ENCODE results near the gene LRRC40.
"Not testable (repeated sequence)": the region's sequence is repeated elsewhere in the genome, so short reads cannot be mapped to it uniquely, and the experiment has no call there.

The LRRC40 gene

DNA sequence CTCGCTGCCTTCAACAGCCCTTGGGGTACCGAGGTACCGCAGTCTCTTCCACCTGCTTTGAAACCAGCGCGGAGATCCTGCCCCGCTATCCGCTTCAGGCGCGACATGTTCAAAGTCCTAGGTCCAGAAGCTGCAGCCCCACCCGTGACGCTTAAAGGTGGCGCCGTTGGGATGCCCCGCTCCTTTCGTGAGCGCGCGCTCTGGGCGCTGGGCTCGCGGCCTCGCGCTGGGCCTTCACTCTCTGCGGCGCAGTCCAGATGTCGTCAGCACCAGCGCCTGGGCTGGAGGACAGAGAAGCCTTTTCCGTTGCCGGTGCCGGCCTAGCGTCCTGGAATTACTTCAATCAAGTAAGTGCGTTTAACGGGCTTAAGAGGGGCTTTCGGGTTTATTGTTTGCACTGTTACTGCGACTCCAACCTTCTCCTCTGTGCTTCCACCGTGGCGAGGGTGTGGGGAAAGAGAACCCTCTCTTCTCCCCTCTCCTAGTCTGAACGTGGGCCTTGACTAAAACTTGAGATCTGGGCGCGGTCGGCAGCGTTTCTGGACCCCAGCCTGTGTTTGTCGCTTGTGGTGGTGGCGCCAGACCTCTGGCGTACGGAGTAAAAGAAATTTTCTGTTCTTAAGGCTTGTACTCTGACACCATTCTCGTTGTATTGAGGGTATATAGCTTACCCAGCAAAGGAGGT, at the start of gene LRRC40:
Gene LRRC40, minus strand, starts transcription at position 146 of the 685 bp plus-strand sequence. Its CDS starts 39 bp downstream, at position 107.
- DNase-seq (ENCODE audit: low read depth in 2 of 3, low spot score in 1 of 3) = peak; percentile 90 to 93 (median 93)

DNA sequence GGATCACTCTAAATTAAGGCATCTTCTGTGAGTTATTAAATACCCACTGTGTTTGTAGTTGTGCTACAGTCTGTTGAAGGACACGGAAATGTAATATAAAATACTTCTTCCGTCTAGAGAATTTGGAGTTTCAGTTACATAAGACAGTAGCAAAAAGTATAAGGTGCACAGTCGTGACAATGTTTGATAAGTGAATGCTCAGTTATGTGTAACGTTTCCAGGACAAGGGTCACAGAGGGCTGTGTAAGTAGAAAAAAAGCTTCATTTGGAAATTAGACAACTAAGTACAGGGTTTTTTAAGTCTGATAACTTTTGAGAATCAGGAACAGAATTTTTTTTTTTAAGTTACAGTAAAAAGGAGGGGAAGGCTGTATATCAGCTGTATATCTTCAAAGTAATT, 43.4 kb upstream of the LRRC40 start:
- no peak for DNase-seq (ENCODE audit: low read depth in 2 of 3, low spot score in 1 of 3)

DNA sequence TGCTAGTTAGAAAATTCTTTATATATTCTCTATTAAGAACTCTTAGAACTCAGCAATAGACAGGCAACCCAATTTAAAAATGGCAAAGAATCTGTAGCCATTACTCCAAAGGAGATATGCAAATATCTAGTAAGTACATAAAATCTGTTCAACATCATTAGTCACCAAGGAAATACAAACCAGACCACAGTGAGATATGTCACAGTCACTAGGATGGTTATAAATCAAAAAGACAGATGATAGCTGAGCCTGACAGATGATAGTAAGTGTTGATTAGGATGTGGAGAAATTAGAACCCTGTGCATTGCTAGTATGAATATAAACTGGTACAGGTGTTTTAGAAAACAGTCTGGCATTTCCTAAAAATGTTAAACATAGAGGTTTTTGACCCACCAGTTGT, 42.4 kb upstream of the LRRC40 start:
- DNase-seq (ENCODE audit: low read depth in 2 of 3, low spot score in 1 of 3) = no peak

DNA sequence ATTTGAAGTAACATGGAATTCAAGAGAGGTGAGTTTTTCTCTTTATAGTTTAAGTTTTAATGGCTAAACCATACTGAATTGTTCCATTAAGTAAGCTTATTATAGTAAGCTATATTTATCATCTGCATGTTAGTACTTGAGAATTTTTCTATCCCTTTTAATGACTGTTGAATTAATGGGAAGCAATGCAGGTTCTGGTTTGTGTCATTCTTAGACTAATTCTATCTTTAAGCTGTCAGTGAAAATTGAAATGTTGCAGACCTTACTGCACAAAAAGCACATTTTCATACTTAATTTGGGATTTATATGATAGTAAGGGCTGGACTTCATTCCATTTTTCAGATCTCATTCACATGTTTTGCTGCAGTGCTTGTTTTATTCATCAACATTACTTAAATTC, 41.7 kb upstream of the LRRC40 start:
- no peak for DNase-seq (ENCODE audit: low read depth in 2 of 3, low spot score in 1 of 3)

DNA sequence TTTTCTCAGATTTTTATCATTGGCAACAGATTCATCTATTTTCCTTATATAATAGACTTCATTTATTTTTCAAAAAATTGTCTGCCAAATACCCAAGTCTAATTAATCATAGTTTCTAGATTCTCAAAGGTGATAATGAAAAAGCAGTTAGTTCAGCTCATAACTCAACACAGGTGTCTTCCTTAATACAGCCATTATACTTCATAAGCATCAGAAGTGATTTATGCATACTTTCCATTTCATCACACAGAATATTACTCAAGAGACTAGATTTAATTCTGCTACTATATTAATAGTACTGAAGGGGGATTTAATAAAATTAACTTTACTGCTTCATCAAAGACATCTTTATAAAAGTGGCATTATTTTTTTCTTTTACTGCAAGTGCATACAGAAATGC, 34.6 kb upstream of the LRRC40 start:
- no peak for DNase-seq (ENCODE audit: low read depth in 2 of 3, low spot score in 1 of 3)

DNA sequence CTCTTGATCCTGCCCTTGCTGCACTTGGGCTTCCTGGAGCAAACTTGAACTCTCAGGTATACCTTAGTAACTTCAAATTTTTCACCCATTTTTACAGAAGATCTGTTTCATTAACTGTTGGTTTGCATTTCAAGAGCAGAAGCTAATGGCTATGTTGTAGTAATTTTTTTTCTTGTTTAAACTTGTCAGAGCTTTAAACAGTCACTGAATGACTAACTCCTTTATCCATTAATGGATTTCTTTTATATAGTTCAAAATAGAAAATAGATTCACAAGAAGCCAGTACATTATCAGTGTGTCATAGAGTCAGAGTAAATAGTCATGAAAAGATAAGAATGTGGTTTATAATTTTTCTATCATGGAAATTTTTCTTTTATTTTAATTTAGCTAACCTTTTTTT, 29.4 kb upstream of the LRRC40 start:
- DNase-seq (ENCODE audit: low read depth in 2 of 3, low spot score in 1 of 3) = no peak

DNA sequence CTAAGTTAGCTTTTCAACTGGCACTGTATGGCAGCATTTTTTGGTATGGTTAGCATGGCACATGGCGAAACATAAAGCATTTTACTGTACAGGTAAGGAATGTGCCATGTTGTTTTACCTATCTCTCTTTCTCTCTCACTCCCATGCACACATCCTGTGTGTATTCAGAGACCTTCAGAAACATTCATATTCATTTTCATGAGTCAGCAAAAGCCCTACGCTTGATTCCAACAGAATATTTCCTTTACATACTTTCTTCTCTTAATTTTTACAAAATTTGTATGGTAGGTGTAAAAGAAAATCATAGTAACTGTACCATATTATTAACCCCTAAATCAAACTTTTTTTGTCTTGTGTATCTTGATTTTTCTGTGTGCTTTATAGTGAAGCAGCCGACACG, 26.1 kb upstream of the LRRC40 start:
- DNase-seq (ENCODE audit: low read depth in 2 of 3, low spot score in 1 of 3) = no peak

DNA sequence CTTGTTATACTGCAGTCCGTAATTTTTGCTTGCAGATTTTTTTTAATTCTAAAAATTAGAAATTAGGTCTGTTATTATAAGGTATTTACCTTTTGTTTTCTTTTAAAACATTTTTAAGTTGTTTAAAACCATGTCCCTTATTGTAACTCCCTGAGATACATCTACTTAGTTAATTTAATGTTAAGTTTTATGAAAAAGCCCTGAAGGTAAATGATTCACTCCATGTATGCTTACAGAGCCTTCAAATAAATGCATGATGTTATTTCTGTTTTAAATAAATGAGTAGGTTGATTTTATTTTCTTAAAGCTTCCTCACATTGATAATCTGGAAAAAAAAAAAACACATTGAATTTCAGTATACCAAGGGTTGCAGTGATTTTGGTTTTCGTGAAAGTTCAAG, 23.3 kb upstream of the LRRC40 start:
- no peak for DNase-seq (ENCODE audit: low read depth in 2 of 3, low spot score in 1 of 3)

DNA sequence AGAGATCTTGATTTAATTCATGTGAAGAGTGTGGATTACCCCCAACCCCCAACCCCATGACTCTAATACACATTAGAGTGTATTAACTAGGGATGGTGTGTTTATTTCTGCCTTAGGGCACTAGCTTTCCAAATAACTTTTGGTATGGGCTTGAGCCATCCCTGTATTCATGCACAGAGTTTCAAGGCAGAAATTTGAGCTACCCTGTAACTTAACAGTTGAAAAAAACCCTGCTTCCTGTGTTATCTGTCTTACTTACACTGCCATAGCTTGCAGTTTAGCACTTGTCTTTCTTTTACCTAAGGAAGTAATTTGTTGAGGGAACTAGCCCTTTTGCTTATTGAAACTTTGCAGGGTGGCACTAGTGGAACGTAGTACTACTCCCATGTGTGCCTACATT, 22.1 kb upstream of the LRRC40 start:
- DNase-seq (ENCODE audit: low read depth in 2 of 3, low spot score in 1 of 3) = no peak

DNA sequence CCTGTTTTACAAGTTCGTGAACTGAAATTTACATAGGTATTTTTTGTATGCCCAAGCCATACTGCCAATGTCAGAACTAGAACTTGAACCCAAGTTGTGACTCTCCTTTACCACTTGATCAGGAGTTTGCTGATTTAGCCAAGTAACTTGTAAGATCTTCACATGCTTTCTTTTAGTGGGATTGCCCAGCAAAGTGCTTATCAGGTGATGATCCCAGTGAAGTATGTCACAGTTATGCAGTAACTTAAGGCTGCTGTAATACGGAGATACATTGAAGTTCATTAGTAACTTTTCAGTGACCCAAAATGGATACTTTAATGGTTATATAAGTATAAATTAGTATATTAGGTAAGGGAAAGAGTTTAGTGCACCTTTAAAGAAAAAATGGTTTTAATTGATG, 19.6 kb upstream of the LRRC40 start:
- DNase-seq (ENCODE audit: low read depth in 2 of 3, low spot score in 1 of 3) = no peak

DNA sequence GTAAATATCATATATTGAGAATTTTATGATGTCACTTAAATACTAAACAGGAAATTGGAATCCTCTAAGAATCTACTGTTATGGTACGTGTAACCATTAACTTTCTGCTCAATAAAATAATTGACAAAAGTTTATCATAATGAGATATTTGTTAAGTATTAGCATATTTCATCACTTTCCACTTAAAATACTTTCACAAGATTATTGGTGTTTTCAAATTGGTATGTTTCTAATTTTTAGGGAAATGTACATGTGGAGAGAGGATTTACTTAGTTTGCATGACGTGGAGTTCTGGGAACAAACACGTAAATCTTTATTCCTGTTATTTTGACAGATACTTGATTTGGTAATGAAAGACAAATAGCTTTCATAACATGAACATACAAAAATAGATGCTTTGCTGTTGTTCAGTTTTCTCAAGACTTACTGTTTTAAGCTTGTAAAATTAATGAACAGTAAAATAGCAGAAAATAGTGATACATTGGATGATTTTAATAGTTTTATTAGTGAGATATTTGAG, 17.4 kb upstream of the LRRC40 start:
- no peak for DNase-seq (ENCODE audit: low read depth in 2 of 3, low spot score in 1 of 3)

DNA sequence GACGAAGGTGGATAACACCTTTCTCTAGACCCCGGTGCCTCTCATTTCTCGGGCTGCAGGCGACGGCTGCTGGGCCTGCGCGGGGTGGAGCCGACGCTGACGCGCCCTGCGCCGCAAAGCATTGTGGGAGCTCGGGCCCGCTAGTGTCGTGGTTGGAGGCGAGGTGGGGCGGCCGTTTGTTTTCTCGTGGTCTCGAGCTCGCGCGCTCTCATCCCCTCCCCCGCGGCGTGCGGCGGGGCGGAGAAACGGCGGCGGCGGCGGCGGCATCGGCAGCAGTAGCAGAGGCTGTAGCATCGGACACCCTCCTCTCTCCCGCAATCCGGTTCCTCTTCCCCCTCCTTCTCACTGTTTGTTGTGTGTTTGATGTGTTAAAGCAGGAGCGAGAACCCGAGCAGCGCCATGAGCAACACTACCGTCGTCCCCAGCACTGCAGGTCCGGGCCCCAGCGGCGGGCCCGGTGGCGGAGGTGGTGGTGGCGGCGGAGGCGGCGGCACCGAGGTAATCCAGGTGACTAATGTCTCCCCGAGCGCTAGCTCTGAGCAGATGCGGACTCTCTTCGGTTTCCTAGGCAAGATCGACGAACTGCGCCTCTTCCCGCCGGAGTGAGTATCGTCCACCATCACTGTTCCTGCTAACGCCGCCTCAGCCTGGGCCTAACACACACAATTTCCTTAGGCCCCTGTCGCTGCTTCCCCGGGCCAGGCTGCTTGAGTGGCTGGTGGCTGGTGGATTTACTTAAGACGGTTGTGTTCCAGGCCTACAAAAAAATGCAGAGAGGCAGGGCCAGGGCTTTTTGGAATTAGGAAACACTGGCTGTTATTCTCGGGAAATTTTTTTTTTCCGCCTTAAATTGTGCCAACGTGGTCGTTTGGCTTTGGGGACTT, 16.1 kb upstream of the LRRC40 start, which contains the start of gene SRSF11:
Gene SRSF11, plus strand, starts transcription at position 143 of the 884 bp plus-strand sequence. Its CDS starts 257 bp downstream, at position 400.
- DNase-seq (ENCODE audit: low read depth in 2 of 3, low spot score in 1 of 3) = peak; percentile 94 to 96 (median 95)

DNA sequence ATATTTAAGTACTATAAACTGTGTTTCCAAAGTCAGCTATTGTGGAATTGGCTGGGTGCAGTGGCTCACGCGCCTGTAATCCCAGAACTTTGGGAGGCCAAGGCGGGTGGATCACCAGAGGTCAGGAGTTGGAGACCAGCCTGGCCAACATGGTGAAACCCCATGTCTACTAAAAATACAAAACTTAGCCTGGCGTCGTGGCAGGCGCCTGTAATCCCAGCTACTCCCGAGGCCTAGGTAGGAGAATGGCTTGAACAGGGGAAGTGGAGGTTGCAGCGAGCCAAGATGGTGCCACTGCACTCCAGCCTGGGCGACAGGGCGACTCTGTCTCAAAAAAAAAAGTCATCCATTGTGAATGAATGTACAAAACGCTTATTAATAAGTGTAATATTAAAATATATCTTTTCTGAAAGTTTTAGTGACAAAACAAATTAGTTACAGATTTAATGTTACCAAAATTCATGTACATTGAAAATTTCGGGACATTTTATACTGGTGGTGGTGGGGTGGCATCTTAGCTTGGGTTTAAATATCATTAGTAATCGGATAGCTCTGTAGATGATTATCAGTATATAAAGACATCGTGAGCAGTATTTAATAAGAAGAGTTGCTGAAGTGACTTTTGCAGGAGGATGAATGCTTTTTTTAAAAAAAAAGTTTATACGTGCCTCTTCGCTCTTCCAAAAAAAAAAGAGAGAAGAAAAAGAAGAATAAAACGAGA, 15.3 kb upstream of the LRRC40 start:
- DNase-seq (ENCODE audit: low read depth in 2 of 3, low spot score in 1 of 3) = no peak

DNA sequence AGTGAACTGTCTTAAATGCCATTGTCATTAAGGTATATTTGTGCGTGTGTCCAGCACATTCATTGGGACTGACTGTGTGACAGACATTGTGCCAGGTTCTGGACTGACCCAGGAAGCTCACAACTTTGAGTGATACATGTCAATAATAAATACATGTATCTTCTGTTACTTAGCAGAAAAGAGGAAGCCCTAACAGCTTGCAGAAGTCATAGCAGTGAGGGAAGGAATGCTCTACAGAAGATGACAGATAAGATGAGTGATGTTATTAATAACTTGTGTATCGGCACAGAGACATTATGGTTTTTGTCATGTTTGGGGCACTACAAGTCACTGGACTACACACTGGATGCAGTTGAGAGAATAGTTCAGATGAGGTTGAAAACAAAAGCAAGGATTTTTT, 14.6 kb upstream of the LRRC40 start:
- DNase-seq (ENCODE audit: low read depth in 2 of 3, low spot score in 1 of 3) = no peak

DNA sequence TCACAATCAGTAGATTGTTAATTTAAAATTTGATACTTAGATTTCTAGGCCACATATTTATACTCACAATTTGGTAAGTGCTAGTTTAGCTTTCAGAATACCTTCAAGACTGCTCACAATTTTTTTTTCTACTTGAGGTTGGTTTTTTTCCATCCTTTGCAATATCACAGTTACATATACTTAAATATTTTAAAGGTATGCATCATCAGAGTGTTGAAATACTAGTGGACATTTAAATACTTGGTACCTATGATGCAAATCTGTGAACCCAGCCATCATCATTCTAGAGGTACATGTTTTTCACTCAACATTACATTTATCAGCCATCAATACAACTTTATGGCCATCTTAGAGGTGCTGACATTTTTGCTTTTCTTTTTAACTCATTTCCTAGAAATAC, 6.2 kb upstream of the LRRC40 start:
- no peak for DNase-seq (ENCODE audit: low read depth in 2 of 3, low spot score in 1 of 3)

DNA sequence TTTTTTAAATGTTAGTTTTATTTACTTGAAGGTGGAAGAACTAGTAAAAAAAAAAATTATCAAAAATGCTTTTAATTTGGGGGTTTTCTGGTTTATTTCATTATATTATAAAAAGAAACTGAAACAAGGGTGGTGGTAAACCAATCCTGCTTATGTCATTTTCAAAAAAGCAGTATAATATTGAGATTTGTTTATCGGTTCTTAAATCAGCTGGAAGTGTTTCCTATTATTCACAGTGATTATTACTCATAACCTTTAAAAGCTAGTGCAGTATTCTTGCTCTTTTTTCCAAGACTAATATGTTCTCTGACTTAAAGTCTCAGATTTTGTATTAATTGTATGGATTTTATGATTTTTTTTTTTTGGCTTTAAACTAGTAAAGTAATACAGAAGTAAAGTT, 5.4 kb upstream of the LRRC40 start:
- no peak for DNase-seq (ENCODE audit: low read depth in 2 of 3, low spot score in 1 of 3)

DNA sequence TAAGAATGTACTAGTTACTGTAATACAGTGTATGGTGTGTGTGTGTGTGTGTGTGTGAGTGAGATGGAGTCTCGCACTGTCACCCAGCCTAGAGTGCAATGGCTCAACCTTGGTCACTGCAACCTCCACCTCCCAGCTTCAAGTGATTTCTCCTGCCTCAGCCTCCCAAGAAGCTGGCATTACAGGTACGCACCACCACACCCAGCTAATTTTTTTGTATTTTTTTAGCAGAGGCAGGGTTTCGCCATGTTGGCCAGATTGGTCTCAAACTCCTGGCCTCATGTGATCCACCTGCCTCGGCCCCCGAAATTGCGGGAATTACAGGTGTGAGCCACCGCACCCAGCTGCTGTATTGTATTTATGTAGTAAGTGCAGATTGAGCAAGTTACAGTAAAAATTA, 2.9 kb upstream of the LRRC40 start:
- no peak for DNase-seq (ENCODE audit: low read depth in 2 of 3, low spot score in 1 of 3)

DNA sequence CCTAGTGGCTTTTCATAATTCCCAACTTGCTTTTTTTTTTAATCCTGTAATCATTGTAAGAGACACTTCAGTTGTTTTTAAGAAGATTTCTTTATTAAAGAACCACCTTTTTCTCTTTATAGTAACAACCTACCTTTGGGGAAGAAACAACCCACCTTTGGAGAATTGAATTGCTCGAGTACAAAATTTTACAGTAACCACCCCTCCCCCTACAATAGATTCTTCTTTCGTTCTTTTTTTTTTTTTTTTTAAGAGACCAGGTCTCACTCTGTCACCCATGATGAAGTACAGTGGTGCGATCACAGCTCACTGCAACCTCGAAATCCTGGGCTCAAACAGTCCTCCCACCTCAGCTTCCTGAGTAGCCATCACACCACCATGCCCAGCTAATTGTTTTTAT, 2.1 kb upstream of the LRRC40 start:
- no peak for DNase-seq (ENCODE audit: low read depth in 2 of 3, low spot score in 1 of 3)

DNA sequence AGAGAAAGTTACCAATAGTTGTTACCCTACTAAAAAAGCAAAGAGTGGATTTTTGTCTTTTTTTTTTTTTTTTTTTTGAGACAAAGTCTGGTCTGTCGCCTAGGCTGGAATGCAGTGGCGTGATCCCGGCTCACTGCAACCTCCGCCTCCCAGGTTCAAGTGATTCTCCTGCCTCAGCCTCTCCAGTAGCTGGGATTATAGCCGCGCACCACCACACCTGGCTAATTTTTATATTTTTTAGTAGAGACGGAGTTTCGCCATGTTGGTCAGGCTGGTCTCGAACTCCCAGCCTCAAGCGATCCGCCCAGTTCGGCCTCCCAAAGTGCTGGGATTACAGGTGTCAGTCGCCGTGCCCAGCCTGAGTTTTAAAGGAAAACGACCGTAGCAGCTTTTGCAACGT, 1.5 kb upstream of the LRRC40 start:
- not testable (repeated sequence) for DNase-seq (ENCODE audit: low read depth in 2 of 3, low spot score in 1 of 3)

DNA sequence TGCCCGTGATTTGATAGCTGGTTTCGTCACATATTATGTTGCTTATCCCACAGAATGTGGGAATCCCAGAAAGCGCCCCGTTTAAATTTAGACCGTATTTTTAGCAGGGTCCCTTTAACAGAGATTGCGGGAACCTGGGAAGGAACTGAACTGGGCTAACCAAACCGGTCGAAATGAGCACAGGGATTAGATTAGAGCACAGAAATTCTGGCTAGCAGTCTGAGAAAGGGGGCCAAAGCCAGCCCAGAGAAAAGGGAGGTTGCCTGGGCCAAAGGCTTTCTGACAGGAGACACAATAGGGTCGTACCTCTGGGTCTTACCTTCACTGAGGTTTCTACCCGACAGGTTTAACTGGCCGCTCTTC, 327 bp downstream of the LRRC40 start:
- no peak for DNase-seq (ENCODE audit: low read depth in 2 of 3, low spot score in 1 of 3)

DNA sequence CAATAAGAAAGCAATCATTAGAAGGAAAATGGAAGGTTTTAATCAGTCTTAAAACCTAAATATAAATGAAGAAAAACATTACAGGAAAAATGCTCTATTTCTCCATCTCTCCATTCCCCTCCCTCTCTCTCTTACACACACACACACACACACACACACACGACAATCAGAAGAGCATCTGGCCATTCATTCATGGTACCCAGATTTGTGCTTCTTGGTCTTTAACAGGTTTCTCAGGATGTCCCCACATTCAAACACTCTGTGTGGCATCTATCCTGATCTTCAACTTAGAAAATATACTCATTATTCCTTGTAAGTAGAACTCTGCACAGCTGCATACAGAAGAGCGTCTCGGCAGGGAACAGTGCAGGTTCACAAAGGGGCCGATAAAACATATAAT, 779 bp downstream of the LRRC40 start:
- no peak for DNase-seq (ENCODE audit: low read depth in 2 of 3, low spot score in 1 of 3)

DNA sequence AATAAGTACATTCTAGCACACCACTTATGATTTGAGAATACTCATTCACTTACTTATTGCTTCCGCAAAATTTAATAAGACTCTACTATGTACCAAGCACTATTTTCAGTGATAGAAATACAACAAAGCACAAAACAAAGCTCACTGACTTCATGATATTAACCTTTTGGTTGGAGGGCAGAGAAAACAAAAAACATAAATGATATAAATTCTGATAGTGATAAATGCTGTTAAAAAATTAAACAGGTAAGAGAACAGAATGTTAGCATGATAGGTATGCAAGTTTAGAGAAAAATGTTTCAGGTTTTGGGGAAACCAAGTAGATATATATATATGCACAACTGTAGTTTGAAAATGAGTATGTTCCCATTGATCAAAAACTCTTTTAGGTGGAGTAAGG, 1.2 kb downstream of the LRRC40 start:
- DNase-seq (ENCODE audit: low read depth in 2 of 3, low spot score in 1 of 3) = no peak

Data from stimulated activated CD4-positive, alpha-beta T cell treated with anti-CD3 and anti-CD28 coated beads, Interleukin-12 subunit alpha, Interleukin-12 subunit beta, amount 100 ng/mL, for 48 hours (primary cell).